HG03565 (cell line): Measurements from ENCODE around the gene DIS3L2.
A peak's percentile ranks its signal among the peaks of the same experiment; 100 is the strongest.

Source experiments
- ATAC-seq: cut with Tn5 transposase; IDR thresholded peaks from one replicate; pipeline ENCODE4 v1.9.1; 2021; ENCODE audit warnings: mild to moderate bottlenecking, moderate library complexity; ENCODE audit not compliant: unreplicated experiment

The DIS3L2 gene, protein sequence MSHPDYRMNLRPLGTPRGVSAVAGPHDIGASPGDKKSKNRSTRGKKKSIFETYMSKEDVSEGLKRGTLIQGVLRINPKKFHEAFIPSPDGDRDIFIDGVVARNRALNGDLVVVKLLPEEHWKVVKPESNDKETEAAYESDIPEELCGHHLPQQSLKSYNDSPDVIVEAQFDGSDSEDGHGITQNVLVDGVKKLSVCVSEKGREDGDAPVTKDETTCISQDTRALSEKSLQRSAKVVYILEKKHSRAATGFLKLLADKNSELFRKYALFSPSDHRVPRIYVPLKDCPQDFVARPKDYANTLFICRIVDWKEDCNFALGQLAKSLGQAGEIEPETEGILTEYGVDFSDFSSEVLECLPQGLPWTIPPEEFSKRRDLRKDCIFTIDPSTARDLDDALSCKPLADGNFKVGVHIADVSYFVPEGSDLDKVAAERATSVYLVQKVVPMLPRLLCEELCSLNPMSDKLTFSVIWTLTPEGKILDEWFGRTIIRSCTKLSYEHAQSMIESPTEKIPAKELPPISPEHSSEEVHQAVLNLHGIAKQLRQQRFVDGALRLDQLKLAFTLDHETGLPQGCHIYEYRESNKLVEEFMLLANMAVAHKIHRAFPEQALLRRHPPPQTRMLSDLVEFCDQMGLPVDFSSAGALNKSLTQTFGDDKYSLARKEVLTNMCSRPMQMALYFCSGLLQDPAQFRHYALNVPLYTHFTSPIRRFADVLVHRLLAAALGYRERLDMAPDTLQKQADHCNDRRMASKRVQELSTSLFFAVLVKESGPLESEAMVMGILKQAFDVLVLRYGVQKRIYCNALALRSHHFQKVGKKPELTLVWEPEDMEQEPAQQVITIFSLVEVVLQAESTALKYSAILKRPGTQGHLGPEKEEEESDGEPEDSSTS

DNA sequence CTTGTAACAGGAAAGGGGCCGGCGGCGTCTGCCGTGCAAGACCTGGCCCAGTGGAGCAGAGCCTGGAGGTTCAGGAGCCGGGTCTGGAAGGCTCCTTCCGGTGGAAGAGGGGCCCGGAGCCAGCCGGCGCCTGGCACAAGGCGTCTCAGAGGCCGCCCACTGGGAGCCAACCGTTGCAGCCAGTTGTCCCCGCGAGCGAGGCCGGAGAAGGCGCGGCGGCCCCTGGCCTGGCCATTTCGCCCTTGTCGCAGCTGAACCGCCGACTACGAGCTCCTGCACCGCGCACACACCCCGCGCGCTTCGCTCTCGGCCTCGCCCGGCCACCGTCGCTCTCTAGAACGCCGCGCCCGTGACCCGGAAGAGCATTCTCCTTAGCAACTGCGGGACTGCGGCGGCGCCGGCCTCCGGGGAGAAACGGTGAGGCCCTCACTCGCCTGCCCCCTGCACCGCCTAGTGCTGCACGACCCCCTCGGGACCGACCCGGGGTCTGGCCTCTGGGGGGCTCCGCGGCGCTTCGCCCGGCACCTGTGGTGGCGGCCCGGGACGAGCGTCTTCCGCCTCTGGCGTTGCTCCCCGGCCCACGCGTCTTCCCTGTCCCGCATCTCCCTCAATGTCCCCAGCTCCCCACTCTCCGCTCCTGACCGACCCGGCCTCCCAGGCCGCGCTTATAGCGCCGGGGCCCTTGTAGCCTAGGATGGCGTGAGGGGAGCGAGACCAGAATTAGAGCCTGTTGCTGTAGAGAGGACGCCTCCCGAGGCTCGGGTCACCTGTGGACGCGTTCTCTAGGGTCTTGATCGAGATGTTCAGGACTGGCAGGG, at the start of gene DIS3L2:
TSS of gene DIS3L2 (plus strand) at position 365 of the 818 bp plus-strand sequence. CDS start 53,215 bp downstream, outside the sequence.
- ATAC-seq = peak; percentile 77

DNA sequence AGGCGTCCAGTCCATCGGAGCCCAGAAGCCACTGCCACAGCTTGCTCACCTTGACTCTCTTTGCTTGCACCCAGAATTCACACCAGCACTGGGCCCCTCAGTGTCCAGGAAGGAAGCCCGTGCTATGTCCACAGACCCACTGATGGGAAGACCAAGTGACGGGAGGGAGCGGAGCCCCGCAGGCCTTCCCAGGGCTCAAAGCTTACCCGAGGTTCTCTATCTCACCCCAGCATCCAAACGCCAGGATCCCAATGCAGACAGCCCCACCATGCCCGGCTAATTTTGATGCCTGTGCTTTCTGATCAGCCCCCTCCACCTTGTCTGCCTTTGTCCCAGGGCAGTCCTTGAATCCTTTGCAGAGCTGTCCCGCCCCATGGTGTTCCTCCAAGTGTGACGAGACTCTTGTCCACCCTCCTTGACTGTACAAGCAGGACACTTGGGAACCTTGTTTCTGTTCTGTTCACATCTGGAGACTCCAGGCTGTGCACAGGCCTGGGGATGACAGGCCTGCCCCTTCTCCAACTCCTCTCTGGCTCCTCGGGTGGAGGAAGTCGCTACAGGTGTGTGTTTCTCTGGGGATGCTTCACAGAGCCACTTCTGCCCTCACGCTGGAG, 47.3 kb upstream of the DIS3L2 start:
- ATAC-seq = no peak

DNA sequence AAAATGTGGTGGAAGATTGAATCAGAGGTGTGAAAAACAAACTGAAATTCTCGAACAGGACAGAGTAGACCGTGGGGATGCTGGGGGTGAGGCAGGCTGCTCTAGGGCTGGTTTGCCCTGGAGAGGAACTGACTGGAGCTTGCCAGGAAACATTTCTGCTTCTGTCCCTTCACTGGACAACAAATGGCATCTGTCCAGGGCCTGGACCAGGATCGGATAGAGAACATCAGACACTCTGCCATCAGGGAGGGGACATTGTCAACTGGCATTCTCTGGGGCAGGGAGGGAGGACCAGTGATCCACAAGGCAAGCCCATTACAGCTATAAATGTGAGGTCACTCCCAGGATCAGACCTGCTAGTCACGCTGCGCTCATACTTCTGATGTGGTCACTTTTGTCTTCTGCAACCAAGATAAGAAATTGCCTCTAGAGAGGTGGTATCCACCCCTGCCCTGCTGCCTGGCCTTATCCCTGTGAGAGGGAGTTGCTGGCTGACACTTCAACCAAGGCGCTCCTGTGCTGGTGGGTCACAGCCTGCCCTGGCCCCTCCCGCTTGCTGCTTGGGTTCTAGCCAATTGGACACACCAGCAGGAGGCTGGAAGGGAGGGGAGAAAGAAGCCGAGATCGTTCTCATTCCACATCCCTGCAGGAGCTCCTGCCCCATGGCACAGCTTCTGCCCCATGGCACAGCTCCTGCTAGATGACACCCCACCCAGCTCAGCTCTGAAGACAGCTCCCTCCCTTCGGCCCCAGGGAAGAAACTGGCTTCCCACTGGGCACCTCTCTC, 44.0 kb upstream of the DIS3L2 start:
- ATAC-seq = no peak

DNA sequence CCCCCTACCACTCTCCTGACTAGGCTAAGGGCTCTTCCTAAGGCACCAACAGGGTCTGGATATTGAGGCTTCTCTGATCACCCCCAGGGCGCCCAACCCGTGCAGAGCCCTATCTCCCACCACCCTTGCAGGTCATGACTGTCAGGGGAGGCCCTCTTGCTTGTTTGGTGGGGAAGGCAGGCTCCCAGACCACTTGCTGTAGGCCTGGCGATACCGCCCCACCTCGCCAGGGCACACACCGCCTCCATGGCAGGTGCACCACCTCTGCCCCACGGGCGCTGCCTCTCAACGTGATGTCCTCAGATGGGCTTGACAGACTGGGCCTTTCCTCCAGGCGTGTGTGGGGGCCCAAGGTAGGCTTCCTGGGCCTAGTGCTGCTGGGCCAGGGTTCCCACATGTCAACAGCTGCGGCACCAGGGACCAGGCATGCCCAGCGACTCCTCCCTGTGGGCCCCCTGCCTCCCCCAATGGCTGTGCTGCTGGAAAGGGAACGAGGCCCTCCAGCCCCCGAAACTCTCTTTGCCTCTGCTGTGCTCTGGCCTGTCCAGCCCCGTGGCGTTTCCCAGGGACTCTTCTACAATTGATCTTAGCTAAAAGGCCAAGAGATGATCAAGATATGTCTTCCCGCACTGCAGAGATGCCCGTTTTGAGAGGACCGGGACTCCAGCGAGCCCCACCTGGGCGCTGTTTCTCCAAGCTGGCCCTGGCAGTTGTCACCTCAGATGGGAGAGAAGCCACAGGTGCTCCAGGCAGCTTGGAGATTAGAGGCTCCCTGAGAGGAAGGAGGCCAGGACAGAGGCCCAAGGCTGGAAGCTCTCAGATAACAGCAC, 42.8 kb upstream of the DIS3L2 start:
- ATAC-seq = no peak

DNA sequence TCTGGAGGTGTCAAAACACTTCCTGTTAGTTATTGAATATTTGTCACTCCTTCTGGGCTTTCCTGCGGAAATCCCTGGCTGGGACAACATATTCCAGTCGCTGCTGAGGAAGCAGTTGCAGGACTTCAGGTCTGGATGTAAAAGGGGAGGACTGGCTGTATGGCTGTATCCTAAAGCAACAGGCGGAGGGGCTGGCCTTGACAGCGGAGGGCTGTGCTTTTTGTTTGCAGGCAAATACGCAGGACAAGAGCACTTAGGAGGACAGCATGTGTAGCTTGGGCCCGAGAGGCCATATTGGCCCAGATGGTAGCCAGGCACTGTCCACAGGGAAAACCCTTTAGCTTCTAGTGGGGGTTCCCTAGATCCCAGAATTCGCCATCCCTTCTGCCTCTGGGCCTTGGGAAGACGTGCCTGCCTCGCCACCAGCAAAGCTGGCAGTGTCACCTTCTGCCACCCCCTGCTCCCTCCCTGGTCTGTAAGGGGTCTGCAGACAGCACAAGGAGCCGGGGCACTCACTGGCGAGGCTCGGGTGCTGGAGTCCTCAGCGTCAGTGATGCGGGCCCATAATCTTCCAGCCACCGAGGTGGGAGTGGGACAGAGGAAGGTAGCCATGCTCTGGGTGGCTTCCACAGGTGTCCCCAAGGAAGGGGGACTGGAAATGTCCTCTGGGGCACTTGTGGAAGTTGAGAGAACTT, 42.0 kb upstream of the DIS3L2 start:
- ATAC-seq = no peak

DNA sequence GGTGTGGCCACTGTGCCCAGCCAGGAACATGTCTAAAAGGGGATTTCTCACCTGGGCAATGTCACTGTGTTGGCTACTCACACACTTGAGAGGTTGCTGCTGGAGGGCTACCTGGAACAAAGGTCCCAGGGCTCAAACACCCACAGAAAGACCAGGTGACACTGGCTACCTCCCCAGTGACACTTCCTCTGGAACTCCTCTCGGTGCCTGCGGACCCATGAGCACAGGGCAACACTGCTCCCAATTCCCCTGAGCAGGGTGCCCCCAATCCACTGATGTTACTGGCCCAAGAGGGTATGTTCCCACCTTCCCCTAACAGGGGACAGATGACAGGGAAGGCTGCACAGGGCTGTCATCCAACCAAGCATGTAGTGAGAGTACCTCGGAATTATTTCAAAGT, 41.1 kb upstream of the DIS3L2 start:
- ATAC-seq = no peak

DNA sequence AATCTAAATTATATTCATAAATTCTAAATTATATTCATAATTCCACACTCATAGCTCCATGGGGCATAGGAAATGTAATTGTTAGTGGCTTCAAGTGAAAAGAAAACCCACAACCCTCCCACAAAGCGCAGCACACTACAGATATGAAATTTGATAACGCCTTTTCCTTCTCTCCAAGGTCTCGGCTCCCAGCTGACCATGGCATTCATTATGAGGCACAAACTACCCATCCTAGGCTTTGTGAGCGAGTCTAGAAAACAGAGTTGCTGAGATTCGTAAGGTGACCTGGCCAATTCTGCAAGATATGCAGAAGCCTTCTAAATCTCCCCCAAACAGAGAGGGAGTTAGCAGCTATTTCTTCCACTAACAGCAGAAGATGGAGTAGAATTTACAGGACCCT, 40.7 kb upstream of the DIS3L2 start:
- ATAC-seq = no peak

DNA sequence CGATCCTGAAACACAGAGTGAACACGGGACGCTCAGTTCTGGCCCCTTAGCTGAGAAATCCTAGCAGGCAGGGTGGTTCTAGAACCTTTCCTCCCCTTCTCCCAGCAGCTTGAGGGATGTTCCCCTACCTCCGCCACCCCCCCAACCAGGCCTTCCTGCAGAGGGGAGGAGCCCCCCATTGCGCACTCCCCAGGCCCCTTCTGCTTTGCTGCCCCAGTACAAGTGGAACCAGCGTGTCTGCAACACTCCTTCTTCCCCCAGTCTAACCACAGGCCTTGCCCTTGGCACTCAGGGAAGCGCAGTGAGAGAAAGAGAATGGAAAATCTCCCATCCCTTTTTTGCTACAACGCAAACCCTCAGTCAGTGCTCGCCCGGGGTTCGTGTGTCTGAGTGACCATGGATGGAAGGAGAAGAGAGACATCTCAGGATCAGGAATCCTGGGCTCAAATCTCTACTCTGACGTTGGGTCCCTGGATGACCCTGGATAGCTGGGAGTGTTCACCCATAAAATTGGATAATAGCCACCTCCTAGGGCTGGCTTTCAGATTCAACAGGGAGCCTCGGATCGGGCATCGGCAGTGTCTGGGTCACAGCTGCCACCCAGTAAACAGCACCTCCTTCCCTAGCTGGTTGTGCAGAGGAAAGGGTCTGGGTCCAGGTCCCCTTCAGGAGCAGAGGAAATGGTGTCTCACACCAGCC, 39.1 kb upstream of the DIS3L2 start:
- no peak for ATAC-seq

DNA sequence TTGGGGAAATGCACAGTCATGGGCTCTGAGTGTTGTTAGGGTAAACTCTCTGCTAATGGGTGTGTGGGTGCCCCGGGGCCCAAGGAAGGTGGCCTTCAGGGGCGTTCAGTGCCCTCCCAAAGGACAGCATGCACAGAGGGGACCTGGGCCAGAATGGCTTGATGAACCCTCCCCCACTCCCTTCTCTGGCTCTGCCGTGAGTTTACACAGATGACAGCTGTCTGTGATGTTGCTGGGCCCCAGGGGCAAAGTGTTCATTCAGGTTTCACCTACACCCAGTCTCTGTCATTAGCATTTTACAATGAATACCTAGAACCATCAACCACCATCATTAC, 38.5 kb upstream of the DIS3L2 start:
- no peak for ATAC-seq

DNA sequence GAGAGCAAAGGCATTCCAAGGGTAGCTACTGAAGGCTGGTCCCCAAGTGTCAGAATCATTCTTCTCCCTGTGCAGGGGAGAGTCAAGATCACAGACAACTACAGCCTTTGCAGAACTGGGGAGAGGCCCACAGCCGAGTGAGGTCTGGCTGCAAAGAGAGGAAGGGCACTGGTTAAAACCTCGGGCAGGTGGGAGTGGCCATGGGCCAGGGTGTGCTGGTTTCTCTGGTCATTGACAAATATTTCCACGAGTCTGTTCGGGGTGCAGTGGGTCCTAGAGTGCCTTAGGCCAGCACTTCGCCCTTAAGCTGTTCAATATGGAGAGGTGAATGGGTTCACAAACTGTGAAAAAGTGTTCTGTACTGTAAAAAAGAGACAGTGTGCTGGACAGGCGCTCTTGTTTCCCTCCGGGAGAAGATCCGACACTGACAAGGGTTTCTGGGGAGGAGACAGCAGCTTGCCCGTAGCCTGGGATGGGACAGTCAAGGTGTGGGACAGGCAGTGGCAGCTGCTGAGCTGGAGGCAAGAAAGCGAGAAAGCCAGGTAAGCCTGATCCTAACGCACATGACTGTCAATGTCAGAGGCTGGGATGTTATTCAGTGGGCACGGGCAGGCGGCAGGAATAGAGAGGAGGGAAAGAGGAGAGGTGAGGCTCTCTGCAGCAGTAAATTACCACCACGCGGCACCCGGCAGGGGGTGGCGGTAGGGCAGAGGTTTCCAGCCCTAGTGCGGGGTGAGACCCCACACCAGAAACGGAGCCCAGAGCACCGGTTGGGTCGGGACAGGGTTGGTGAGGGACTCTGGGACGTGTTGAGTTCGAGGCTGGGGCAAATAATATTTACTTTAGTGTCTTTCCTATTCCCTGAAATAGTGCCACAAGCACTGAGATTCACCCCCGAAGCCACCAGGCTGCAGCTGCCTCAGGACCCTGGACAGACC, 37.3 kb upstream of the DIS3L2 start:
- no peak for ATAC-seq

DNA sequence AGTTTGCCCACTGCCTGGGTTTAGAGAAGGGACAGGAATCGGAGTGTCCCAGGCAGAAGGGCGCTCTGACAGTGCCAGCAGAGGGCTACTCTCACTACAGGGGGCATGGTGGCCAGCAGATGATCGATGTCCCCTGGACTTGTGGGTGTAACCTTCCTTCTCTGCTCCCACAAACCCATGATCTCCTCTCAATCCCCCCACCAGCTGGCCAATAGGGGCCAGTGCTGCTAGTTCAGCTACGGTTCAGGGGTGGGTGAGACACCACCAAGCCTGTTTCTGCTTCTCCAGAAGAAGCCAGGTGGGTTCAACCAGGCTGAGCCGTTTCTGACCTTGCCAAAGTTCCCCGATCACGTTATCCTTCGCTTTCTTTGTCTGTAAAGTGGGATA, 36.6 kb upstream of the DIS3L2 start:
- no peak for ATAC-seq

DNA sequence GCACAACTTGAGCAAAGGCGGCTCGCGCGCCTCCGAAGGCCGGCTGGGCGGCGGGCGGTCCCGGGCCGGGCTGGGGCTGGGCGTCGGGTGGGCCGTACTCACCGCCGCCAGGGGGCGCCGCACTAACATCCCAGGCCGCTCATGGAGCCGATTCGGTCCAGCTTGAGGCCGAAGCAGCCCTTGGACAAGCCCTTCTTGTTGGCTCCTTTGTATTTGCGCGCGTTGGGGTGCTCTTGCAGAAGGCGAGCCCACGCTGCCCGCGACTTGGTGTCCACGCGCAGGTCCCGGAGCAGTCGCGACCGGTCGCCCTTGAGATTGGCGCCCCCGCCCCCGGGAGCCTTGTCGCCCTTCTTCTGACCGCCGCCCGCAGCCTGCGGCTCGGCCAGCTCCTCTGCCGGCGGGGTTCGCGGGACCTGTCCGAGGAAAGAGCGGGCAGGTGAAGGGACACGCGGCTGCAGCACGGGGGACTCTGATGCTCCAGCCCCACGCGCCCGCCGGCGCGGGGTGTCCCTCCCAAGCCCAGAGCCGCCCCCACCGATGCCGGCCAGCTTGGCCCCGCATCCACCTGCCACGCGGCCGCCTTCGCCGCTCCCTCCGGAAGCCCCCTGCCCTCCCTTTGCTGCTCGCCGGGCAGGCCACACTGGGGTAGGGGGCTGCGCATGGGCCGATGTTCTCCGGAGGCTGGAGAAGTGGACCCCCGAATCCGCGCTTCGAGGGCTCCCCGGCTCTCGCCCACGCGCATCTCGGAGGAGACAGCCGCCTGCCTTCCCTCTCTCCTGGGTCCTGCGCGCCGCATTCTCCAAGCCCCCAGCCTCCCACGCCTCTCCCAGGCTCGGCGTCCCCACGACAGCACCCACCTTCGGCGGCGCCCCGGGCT, 36.0 kb upstream of the DIS3L2 start:
- ATAC-seq = no peak

DNA sequence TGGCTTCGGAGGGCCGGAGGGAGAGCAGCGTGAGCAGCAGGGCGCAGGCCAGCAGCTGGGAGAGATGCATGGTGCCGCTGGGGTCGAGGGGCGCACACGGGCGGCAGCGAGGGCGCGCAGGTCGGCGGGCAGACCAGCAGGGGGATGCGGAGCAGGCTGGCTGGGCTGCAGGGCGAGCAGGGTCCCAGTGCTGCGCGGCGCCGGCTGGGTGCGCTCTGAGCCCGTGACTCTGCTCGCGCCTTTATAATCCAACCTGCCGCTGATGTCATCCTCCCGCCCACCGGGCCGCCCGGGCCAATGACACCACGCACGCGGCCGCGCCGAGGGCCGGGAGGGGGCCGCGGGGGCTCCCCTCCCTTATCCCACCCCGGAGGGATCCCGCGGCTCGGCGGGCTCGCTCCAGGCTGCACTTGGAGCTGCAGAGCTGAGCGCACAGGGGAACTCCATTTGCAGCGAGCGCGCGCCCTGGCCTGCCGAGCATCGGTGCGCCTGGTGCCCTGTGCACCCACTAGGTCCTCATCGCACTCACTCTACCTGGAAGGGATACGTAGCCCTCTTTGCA, 35.3 kb upstream of the DIS3L2 start, which contains the start of gene NPPC:
TSS of gene NPPC (minus strand) at position 217 of the 562 bp plus-strand sequence. CDS start at position 70, 147 bp downstream.
- no peak for ATAC-seq

DNA sequence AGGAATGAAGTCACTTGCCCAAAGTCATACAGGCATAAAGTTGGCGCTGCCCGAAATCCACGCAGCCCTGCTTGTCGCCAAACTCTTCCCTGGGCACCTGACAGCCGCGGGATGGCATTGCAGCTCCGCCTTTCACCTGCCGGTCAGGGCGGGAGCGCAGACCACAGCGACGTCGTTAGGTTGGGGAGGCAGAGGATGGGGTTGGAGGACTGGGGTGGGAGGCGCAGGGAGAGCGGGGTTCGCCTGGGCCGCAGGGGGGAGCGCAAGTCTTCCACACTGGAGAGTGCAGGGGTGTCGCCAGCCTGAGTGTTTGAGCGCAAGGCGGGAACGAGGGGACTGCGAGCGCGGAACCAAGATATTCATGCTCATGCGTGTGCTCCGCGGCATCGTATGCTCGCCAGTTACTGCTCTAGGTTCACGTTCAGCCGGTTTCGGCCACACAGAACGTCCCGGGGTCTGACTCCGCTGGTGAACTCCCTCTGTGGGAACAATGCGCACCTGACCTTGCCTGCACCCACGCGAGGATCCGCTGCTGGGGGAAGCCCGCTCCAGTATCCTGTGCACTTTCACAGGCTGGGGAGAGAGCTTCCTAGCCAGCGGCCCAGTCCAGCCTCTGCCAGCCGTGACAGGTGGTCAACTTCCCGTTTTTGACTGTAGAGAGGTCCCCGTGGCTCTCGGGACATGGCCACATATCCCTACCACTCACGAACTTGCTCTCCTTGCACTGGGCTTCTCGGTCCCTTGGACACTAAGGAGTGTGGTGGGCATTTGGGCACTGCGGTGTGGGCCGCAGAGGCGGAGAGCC, 34.5 kb upstream of the DIS3L2 start:
- ATAC-seq = no peak

DNA sequence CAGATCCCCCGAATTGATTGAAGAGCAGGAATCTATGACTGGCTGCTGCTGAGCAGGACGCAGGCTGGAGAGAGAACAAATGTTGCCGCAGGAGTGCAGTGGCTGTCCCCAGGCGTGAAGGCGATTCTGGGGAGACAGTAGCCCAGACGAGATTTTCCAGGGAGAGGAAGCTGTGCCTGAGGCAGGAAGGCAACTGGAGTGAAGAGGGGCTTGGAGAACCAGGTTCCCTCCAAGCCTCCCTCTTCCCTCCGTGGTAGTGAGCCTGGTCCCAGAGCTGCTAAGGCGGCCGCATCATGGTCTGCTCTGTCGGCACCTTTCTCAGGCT, 34.0 kb upstream of the DIS3L2 start:
- ATAC-seq = no peak
